HG02623 (cell line): ENCODE data around the gene CCL4.
"Not testable (repeated sequence)": the region's sequence is repeated elsewhere in the genome, so short reads cannot be mapped to it uniquely, and the experiment has no call there.

ENCODE experiments used
- ATAC-seq: cut with Tn5 transposase; IDR thresholded peaks from one replicate; pipeline ENCODE4 v1.9.1; 2021; ENCODE audit warnings: moderate library complexity; ENCODE audit not compliant: unreplicated experiment

CCL4 gene

GRCh38 chr17:36103401-36103975 lies at the start of gene CCL4:
Gene CCL4 (plus strand): TSS chr17:36103827. CDS start chr17:36103906, 79 bp downstream.
- peak; percentile 62 for ATAC-seq

GRCh38 chr17:36055171-36055570 lies 48.5 kb upstream of the CCL4 start:
- ATAC-seq: no peak

GRCh38 chr17:36055921-36056520 lies 47.6 kb upstream of the CCL4 start:
- no peak for ATAC-seq

GRCh38 chr17:36057911-36058310 lies 45.7 kb upstream of the CCL4 start:
- no peak for ATAC-seq

- no peak for ATAC-seq
These were observed 44.2 kb upstream of the CCL4 start for GRCh38 chr17:36059406-36059805.

- ATAC-seq: no peak
These were observed 42.8 kb upstream of the CCL4 start for GRCh38 chr17:36060816-36061215.

GRCh38 chr17:36063786-36064541 lies 39.7 kb upstream of the CCL4 start, which contains the start of gene CCL18:
Gene CCL18 (plus strand): TSS chr17:36064272. CDS start chr17:36064343, 71 bp downstream.
- no peak for ATAC-seq

- ATAC-seq: no peak
These were observed 37.2 kb upstream of the CCL4 start for GRCh38 chr17:36066365-36066985.

- ATAC-seq: no peak
These were observed 35.1 kb upstream of the CCL4 start for GRCh38 chr17:36068524-36068923.

GRCh38 chr17:36069136-36069535 lies 34.5 kb upstream of the CCL4 start:
- ATAC-seq: no peak

- no peak for ATAC-seq
These were observed 33.2 kb upstream of the CCL4 start for GRCh38 chr17:36070427-36070826.

GRCh38 chr17:36071751-36072150 lies 31.9 kb upstream of the CCL4 start:
- ATAC-seq: no peak

- ATAC-seq: no peak
These were observed 31.1 kb upstream of the CCL4 start for GRCh38 chr17:36072431-36073121.

GRCh38 chr17:36074365-36074764 lies 29.3 kb upstream of the CCL4 start:
- no peak for ATAC-seq

GRCh38 chr17:36081681-36082471 lies 21.8 kb upstream of the CCL4 start:
- not testable (repeated sequence) for ATAC-seq

GRCh38 chr17:36082482-36083120 lies 21.0 kb upstream of the CCL4 start:
- peak; percentile 58 for ATAC-seq

GRCh38 chr17:36083691-36084090 lies 19.9 kb upstream of the CCL4 start:
- ATAC-seq: not testable (repeated sequence)

GRCh38 chr17:36085765-36086164 lies 17.9 kb upstream of the CCL4 start:
- no peak for ATAC-seq

GRCh38 chr17:36086791-36087190 lies 16.8 kb upstream of the CCL4 start:
- no peak for ATAC-seq

- ATAC-seq: not testable (repeated sequence)
These were observed 16.2 kb upstream of the CCL4 start for GRCh38 chr17:36087471-36087870.
